Activated CD4-positive, alpha-beta memory T cell treated with anti-CD3 and anti-CD28 coated beads, Interleukin-2, amount 10 ng/mL, durations not matched to agents 7 days and 5 days (primary cell): ENCODE results near the gene GPR87. TPM values are rescaled to one million over a fixed set of nuclear protein-coding genes. Genes with fewer than 3 reads are reported as not detected.
A peak's percentile ranks its signal among the peaks of the same experiment; 100 is the strongest.

Experiments
- CTCF ChIA-PET: fragments of 350-600 bp; sonication (Branson Sonifier 250); formaldehyde crosslinking; loops from one replicate; lab custom pipeline; 2021; ENCODE audit warnings: antibody characterized with exemption, inconsistent platforms; lab: Charles Lee
- POLR2A ChIA-PET: fragments of 350-600 bp; sonication (Branson Sonifier 250); formaldehyde crosslinking; loops from one replicate; lab custom pipeline; 2021; ENCODE audit warnings: antibody characterized with exemption; lab: Charles Lee
- DNase-seq: peaks from one replicate; pipeline ENCODE4 v3.0.0-alpha.2; 2020
- H3K27ac Mint-ChIP-seq: one replicate; pipeline ENCODE4 v1.8.0; 2021; ENCODE audit warnings: mild to moderate bottlenecking, mixed read lengths
- H3K27me3 Mint-ChIP-seq: one replicate; pipeline ENCODE4 v1.8.0; 2021; ENCODE audit warnings: mixed read lengths
- H3K36me3 Mint-ChIP-seq: one replicate; pipeline ENCODE4 v1.8.0; 2021; ENCODE audit warnings: low read depth, mixed read lengths
- H3K4me1 Mint-ChIP-seq: one replicate; pipeline ENCODE4 v1.8.0; 2021; ENCODE audit warnings: mixed read lengths
- H3K4me3 Mint-ChIP-seq: one replicate; pipeline ENCODE4 v1.8.0; 2021; ENCODE audit warnings: mild to moderate bottlenecking, mixed read lengths
- H3K9me3 Mint-ChIP-seq: one replicate; pipeline ENCODE4 v1.8.0; 2021; ENCODE audit warnings: mixed read lengths
- total RNA-seq, 2 experiments: library from RNA; stranded (reverse); gene quantifications; one replicate each; pipeline ENCODE4 v1.2.3, GENCODE V29; 2021

The GPR87 gene
- total RNA-seq, 2 experiments from 2014 or later: 0.33 TPM; not detected in 1

DNA sequence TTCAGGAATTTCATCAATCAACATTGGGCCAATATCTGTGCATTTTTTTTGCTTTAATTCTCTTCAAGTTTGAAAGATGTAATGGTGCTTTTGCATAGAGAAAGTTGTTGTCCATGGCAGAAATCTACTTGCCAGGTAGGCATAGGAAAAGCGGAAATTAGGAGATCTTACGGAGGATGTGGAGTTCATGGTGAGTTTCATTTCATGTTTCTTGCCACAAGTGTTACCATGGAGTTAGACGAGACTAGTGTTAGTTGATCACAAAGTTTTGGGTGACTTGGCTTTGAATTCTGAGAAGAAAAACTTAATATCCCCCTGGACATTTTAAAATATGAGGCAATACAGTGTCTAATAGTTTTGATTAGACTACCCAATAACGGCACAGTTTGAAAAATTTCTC is 13.8 kb upstream of the GPR87 start:
- ChIA-PET POLR2A (no interaction called here), CTCF (interaction anchor here (1.1 kb wide), 1 partner anchor 162 kb away, joined by 3 read pairs; no protein-coding TSS in a partner anchor)
- Mint-ChIP-seq H3K4me3 (no peak overlapping the region), H3K9me3 (no peaks in the 10 kb centered on the region), H3K27ac (no peak overlapping the region), H3K27me3 (peaks cover 9% of the 10 kb centered on the region), H3K36me3 (no peaks in the 10 kb centered on the region), H3K4me1 (peaks cover 6% of the 10 kb centered on the region)
- no peak for DNase-seq

DNA sequence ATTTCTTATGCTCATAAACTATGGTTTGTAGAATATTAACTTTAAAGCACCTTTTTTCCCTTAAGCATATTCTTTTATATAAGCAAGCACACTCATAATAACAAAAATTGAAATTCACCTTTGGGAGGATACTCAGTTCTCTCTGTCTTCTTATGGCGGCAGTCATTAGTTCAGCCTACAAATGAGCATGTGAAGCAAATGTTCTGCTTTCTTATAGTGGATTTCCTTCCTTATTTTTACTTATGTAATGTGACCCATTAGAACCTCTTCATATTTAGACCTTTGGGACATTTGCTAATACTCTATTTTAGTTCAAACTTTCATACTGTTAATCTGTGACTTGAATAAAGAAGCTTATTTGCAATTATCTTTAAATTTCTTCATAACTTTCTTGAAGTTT is 12.7 kb upstream of the GPR87 start, which contains the start of gene P2RY13:
Gene P2RY13, minus strand, starts transcription at position 187 of the 400 bp plus-strand sequence. Its CDS starts 21 bp downstream, at position 166.
- H3K4me1 Mint-ChIP-seq: peaks cover 6% of the 10 kb centered on the region
- DNase-seq: no peak
- H3K27ac Mint-ChIP-seq: no peak within 1 kb of the TSS
- POLR2A ChIA-PET: no interaction called here
- CTCF ChIA-PET: interaction anchor here (0.8 to 4.1 kb wide), 6 partner anchors 9 to 122 kb away, joined by 3 to 32 read pairs (median 6); no protein-coding TSS in a partner anchor
- H3K36me3 Mint-ChIP-seq: no peaks in the 10 kb centered on the region
- H3K4me3 Mint-ChIP-seq: no peak within 1 kb of the TSS
- H3K27me3 Mint-ChIP-seq: peaks cover 6% of the 10 kb centered on the region
- no peaks in the 10 kb centered on the region for H3K9me3 Mint-ChIP-seq

- Mint-ChIP-seq H3K9me3 (no peaks in the 10 kb centered on the region), H3K36me3 (no peaks in the 10 kb centered on the region), H3K4me3 (no peak overlapping the region), H3K4me1 (peaks cover 6% of the 10 kb centered on the region), H3K27ac (no peak overlapping the region), H3K27me3 (peaks cover 6% of the 10 kb centered on the region)
- CTCF ChIA-PET: interaction anchor here (0.6 to 4.1 kb wide), 30 partner anchors 8 to 465 kb away, joined by 3 to 32 read pairs (median 4); partner anchors contain the start of gene GPR87
- peak; percentile 34 for DNase-seq
- POLR2A ChIA-PET: no interaction called here
Observed at GRCh38 chr3:151328298-151328995, 11.8 kb upstream of the GPR87 start.

GRCh38 chr3:151327571-151328198 is 11.1 kb upstream of the GPR87 start:
- H3K27me3 Mint-ChIP-seq: peaks cover 6% of the 10 kb centered on the region
- CTCF ChIA-PET: interaction anchor here (0.6 to 4.1 kb wide), 29 partner anchors 9 to 466 kb away, joined by 3 to 32 read pairs (median 3); partner anchors contain the start of gene GPR87
- peaks cover 6% of the 10 kb centered on the region for H3K4me1 Mint-ChIP-seq
- H3K36me3 Mint-ChIP-seq: no peaks in the 10 kb centered on the region
- no peak overlapping the region for H3K27ac Mint-ChIP-seq
- DNase-seq: no peak
- POLR2A ChIA-PET: no interaction called here
- no peak overlapping the region for H3K4me3 Mint-ChIP-seq
- no peaks in the 10 kb centered on the region for H3K9me3 Mint-ChIP-seq

DNA sequence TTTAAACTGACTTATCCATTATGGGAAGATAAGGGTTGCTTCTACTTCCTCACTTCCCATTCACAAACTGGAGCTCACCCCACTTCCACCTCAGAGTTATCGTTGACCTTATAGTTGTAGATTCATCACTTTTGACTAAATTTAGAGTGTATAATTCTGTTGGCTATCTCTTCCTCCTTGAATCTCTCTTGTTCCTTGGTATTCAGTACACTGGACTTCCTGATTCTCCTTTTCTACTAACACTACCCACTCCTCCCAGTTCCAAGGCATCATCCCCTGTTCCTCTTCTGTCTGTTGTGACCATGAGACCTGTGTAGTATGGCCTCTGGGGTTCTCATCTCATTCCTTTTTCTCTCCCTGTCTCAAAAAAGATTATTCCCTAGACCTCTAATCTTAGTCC is 5.9 kb upstream of the GPR87 start:
- ChIA-PET CTCF (interaction anchor here (1.0 kb wide), 1 partner anchor 10 kb away, joined by 3 read pairs; no protein-coding TSS in a partner anchor), POLR2A (no interaction called here)

GRCh38 chr3:151321526-151321925 is 4.9 kb upstream of the GPR87 start:
- ChIA-PET CTCF (interaction anchor here (0.9 to 1.0 kb wide), 2 partner anchors 11 to 105 kb away, joined by 3 read pairs; no protein-coding TSS in a partner anchor), POLR2A (no interaction called here)
- Mint-ChIP-seq H3K9me3 (no peaks in the 10 kb centered on the region), H3K27me3 (peaks cover 1% of the 10 kb centered on the region), H3K36me3 (no peaks in the 10 kb centered on the region), H3K27ac (no peak overlapping the region), H3K4me3 (no peak overlapping the region), H3K4me1 (peaks cover 10% of the 10 kb centered on the region)
- no peak for DNase-seq

More for the DNA sequence above, 5.9 kb upstream of the GPR87 start:
- Mint-ChIP-seq H3K36me3 (no peaks in the 10 kb centered on the region), H3K4me3 (no peak overlapping the region), H3K4me1 (peaks cover 7% of the 10 kb centered on the region), H3K27ac (no peak overlapping the region), H3K27me3 (peaks cover 1% of the 10 kb centered on the region), H3K9me3 (no peaks in the 10 kb centered on the region)
- no peak for DNase-seq

DNA sequence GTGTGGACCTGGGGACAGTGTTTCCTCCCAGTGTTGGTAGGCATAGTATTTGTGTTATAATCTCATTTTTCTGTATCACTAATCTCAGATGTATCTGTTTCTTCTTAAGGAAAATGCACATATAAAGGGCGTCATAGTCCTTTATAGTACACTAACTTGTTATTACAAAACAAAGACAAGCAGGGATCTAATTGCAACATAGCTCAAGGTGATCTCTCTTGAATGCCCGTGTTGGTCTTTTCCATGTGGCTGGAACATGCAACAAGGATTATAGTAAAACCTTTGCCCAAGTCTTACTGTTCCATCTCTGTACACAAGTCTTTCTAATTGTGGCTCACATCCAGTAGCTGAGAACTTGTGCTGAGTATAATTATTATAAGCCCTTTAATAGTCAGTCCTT is 3.5 kb upstream of the GPR87 start:
- Mint-ChIP-seq H3K36me3 (no peaks in the 10 kb centered on the region), H3K4me3 (no peak overlapping the region), H3K4me1 (peaks cover 18% of the 10 kb centered on the region), H3K27me3 (peaks cover 1% of the 10 kb centered on the region), H3K9me3 (no peaks in the 10 kb centered on the region), H3K27ac (no peak overlapping the region)
- DNase-seq: no peak
- ChIA-PET CTCF (interaction anchor here (1.1 kb wide), 1 partner anchor 9 kb away, joined by 6 read pairs; the partner anchor contains the start of gene P2RY13), POLR2A (no interaction called here)

GRCh38 chr3:151319628-151320027 is 3.0 kb upstream of the GPR87 start:
- Mint-ChIP-seq H3K27me3 (peaks cover 1% of the 10 kb centered on the region), H3K9me3 (no peaks in the 10 kb centered on the region), H3K4me3 (no peak overlapping the region), H3K4me1 (peaks cover 21% of the 10 kb centered on the region), H3K27ac (no peak overlapping the region), H3K36me3 (no peaks in the 10 kb centered on the region)
- ChIA-PET POLR2A (no interaction called here), CTCF (interaction anchor here (0.5 to 1.1 kb wide), 2 partner anchors 10 to 98 kb away, joined by 3 to 6 read pairs; partner anchors contain the start of gene P2RY13)
- no peak for DNase-seq

GRCh38 chr3:151318991-151319390 is 2.4 kb upstream of the GPR87 start:
- ChIA-PET POLR2A (no interaction called here), CTCF (interaction anchor here (0.5 to 0.6 kb wide), 3 partner anchors 9 to 367 kb away, joined by 3 read pairs; no protein-coding TSS in a partner anchor)
- no peaks in the 10 kb centered on the region for H3K9me3 Mint-ChIP-seq
- peaks cover 1% of the 10 kb centered on the region for H3K27me3 Mint-ChIP-seq
- no peaks in the 10 kb centered on the region for H3K36me3 Mint-ChIP-seq
- DNase-seq: no peak
- no peak overlapping the region for H3K4me3 Mint-ChIP-seq
- no peak overlapping the region for H3K27ac Mint-ChIP-seq
- H3K4me1 Mint-ChIP-seq: peaks cover 21% of the 10 kb centered on the region

GRCh38 chr3:151318313-151318712 is 1.7 kb upstream of the GPR87 start:
- ChIA-PET CTCF (interaction anchor here (0.6 kb wide), 1 partner anchor 9 kb away, joined by 3 read pairs; no protein-coding TSS in a partner anchor), POLR2A (no interaction called here)
- Mint-ChIP-seq H3K27me3 (peaks cover 1% of the 10 kb centered on the region), H3K4me3 (no peak overlapping the region), H3K27ac (no peak overlapping the region), H3K4me1 (peaks cover 21% of the 10 kb centered on the region), H3K36me3 (no peaks in the 10 kb centered on the region), H3K9me3 (no peaks in the 10 kb centered on the region)
- DNase-seq: no peak

DNA sequence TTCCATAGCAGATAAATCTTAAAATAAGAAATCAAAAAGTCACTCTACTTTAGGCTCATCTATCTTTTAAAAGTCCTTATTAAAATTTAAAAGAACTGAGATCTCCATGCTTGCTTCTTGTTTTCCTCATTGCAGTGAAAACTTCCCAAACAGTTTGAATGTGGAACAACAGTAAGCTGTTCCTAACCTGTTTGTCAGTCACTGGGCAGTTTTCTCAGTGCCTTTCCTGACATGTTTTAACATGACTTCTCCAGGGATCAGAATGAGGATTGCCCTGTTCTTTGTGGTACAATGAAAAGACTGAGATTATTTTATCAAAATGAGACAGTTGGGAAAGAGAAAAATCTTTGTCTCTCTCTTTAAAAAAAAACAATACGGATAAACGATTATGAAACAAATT is 774 bp downstream of the GPR87 start:
- H3K27me3 Mint-ChIP-seq: peaks cover 1% of the 10 kb centered on the region
- H3K27ac Mint-ChIP-seq: no peak overlapping the region
- peaks cover 21% of the 10 kb centered on the region for H3K4me1 Mint-ChIP-seq
- no peaks in the 10 kb centered on the region for H3K36me3 Mint-ChIP-seq
- H3K9me3 Mint-ChIP-seq: no peaks in the 10 kb centered on the region
- no peak overlapping the region for H3K4me3 Mint-ChIP-seq
- no peak for DNase-seq
- ChIA-PET POLR2A (interaction anchor here (0.9 to 1.3 kb wide), 4 partner anchors 10 to 145 kb away, joined by 3 to 6 read pairs (median 4); no protein-coding TSS in a partner anchor), CTCF (interaction anchor here (1.5 kb wide), 2 partner anchors 10 to 12 kb away, joined by 4 read pairs; no protein-coding TSS in a partner anchor)

DNA sequence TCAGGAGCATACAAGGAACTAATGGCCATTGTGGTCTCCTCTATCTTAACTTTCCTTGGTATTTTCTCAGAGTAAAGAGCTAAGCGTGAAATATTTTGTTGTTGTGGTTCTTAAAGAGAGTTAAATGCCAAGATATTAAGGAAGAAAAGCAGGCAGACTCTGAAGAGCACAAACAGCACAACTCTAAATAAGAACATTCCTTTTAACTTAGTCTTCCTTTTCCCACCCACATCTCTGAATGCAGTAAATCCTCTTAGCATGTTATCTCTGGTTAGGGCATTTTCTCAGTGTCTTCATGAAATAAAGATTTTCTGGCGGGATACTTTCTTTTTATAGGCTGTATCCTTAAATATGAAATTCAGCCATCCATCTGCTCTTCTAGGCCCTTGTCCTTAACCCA is 1.5 kb downstream of the GPR87 start:
- Mint-ChIP-seq H3K9me3 (no peaks in the 10 kb centered on the region), H3K27ac (no peak overlapping the region), H3K4me1 (peaks cover 21% of the 10 kb centered on the region), H3K36me3 (no peaks in the 10 kb centered on the region), H3K4me3 (no peak overlapping the region), H3K27me3 (no peaks in the 10 kb centered on the region)
- DNase-seq: no peak
- POLR2A ChIA-PET: interaction anchor here (1.2 kb wide), 1 partner anchor 11 kb away, joined by 3 read pairs; no protein-coding TSS in a partner anchor
- CTCF ChIA-PET: interaction anchor here (1.2 kb wide), 1 partner anchor 10 kb away, joined by 4 read pairs; no protein-coding TSS in a partner anchor
